Fibroblast of pulmonary artery (primary cell): ENCODE measurements around the gene CTSD.

Source experiments
- DNase-seq: peaks from one replicate; pipeline ENCODE4 v3.0.0-alpha.2; 2010; ENCODE audit warnings: low read depth
- H3K4me3 ChIP-seq: replicated peaks from 2 replicates; pipeline ENCODE4 v1.5.1; 2011; ENCODE audit warnings: low read depth, mild to moderate bottlenecking, control low read depth, low read length, moderate library complexity
- TF ChIP-seq, protein P1 (sequence below): IDR thresholded peaks from 2 replicates; pipeline ENCODE4 v1.5.1; 2011; ENCODE audit warnings: mild to moderate bottlenecking, control low read depth, low read length, inconsistent platforms; ENCODE audit errors: missing control alignments

Gene CTSD

DNA sequence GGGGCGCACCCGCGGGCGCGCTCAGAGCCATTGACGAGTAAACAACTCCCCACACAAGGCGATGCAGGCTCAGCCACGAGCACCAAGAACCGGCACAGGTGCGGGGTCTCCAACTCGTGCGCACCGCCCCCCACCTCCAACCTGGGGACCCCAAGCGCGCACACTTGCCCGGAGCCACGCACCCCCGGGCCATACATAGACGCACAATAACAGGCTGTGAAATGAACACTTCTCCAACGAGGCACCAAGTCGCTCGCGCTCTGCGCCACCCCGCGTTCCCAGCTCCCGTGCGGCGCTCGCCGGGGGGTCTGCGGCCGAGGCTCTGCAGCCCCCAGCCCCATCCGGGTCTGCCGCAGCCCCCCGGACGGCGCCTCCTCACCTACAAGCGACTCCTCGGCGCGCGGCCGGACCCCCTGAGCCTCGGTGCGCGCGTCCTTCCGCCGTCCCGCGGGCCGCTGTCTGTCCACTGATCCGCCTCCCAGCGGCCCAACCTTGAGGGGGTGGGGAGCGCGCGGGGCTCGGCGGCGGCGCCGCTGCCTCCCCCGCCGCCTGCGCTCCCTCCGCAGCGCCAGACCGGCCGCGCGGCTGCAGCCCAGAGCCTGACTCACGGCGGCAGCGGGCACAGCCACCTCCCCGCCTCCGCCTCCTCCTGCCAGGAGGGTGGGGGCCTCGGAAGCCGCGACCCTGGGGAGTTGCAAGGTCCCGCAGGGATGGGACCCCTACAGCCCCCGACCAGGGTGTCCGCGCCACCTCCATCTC is 14.9 kb downstream of the CTSD start:
- DNase-seq = no peak
- TF ChIP-seq, protein P1, sequence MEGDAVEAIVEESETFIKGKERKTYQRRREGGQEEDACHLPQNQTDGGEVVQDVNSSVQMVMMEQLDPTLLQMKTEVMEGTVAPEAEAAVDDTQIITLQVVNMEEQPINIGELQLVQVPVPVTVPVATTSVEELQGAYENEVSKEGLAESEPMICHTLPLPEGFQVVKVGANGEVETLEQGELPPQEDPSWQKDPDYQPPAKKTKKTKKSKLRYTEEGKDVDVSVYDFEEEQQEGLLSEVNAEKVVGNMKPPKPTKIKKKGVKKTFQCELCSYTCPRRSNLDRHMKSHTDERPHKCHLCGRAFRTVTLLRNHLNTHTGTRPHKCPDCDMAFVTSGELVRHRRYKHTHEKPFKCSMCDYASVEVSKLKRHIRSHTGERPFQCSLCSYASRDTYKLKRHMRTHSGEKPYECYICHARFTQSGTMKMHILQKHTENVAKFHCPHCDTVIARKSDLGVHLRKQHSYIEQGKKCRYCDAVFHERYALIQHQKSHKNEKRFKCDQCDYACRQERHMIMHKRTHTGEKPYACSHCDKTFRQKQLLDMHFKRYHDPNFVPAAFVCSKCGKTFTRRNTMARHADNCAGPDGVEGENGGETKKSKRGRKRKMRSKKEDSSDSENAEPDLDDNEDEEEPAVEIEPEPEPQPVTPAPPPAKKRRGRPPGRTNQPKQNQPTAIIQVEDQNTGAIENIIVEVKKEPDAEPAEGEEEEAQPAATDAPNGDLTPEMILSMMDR = no peak
- H3K4me3 ChIP-seq = peak overlapping the region; percentile 22

DNA sequence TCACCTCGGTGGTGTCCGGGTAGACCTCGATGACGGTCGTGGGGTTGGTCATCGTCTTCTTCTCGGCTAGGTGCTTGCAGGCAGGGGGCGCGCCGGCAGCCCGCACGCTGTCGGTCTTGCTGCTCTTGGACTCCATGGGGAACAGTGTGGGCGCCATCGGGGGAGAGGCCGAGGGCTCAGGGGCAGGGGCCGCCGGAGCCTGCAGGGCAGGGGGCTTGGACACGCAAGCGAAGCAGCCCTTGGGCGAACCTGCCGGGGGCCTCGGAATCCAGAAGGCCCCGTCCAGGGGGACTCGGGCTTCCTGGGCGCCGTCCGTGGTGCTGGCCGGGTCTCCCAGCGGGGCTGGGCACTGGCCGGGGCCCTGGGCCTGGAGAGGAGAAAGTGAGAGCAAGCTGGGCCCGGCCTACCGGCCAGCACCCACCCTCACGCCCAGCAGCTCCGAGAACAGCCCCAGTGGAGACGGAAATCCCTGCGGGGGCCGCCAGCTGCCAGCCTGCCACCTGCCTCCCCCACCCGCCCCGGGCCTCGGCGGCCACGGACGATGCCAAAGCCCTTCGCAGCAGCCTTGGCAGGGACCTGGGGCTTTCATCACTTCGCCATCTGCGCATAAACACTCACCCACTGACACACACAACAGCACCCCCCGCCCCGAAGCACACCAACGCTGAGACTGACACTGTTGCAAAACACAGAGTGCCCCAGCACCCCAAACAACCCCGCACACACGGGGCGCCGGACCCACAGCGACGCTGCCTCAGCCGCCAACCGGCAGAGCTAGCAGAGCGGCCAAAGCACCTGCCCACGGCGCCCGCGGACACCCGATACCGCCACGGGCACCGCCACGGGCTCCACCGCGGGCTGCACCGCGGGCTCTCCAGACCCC is 15.7 kb downstream of the CTSD start:
- DNase-seq = no peak
- TF ChIP-seq, protein P1 = no peak
- H3K4me3 ChIP-seq = no peak overlapping the region

DNA sequence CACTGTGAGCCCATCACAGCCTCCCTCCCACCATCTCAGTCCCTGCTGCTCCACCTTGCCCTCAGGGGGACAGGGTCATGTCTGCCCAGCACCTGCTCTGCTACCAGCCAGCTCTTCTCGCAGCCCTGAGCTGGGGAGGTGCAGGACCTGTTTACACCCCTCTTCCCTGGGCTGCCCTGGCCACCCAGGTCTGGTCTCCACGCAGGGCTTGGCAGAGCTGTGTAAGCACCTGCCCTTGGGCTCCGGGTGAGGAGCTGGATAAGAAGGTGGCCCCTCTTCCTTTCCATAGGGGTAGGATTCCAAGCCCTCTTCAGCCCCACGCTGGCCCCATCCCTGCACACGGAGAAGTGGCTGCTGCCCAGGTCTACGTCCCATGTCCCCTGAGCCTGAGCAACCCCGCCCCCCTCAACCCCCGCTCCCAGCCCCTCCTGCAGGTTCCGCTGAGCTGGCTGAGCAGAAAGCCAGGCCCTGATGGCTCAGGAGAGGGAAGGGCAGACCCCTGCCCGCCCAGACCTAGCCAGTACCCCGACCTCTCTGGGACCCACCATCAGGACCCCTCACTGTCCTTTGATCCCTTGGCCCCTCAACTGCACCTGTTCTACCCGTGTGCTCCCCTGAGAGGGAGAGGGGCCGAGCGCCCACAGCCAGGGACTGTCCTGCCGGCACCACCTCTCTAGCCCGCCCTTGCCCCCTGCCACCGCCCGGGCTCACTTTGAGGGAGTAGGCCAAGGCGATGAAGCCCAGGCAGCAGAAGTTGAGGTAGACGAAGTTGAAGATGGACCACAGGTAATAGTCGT is 16.6 kb downstream of the CTSD start:
- no peak for DNase-seq
- TF ChIP-seq, protein P1 = no peak
- no peak overlapping the region for H3K4me3 ChIP-seq

DNA sequence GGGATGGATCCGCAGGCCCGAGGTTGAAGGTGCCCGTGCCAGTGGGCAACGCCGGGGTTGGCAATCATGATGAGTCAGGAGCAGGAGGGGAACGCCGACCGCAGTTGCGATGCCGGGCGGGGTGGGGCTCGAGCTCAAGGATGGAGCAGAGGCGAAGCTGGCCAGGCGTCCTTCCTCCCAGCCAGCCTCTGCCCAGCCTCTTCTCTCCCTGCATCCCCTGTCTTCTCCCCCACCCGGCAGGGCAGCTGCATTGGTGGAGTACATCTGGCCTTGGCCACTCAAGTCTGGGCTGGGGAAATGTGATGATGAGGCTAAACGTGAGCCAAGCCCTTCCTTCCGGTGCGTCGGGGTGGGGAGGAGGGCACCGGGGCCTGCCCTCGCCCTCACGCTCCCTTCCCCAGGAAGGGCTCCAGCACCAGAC is 17.2 kb downstream of the CTSD start:
- TF ChIP-seq, protein P1 = no peak
- no peak overlapping the region for H3K4me3 ChIP-seq
- no peak for DNase-seq

DNA sequence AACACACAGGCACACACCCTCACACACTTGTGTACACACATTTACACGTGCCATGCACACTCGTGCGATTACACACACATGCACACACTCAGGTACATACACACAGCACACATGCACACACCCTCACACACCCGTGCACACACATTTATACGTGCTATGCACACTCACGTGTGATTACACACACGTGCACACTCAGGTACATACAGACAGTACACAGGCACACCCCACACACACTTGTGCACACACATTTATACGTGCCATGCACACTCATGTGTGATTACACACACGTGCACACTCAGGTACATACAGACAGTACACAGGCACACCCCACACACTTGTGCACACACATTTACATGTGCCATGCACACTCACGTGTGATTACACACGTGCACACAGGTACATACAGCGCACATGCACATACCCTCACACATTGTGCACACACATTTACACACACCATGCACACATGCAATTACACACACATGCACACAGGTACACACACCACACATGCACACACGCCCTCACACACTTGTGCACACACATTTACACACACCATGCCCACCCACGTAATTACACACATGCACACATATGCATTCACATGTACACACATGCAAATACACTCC is 17.9 kb downstream of the CTSD start:
- TF ChIP-seq, protein P1 = no peak
- no peak overlapping the region for H3K4me3 ChIP-seq
- no peak for DNase-seq
